Measurements from ENCODE around the gene DEFB127. TPM values are rescaled to one million over a fixed set of nuclear protein-coding genes. Genes with fewer than 3 reads are reported as not detected.
"Not testable (repeated sequence)": the region's sequence is repeated elsewhere in the genome, so short reads cannot be mapped to it uniquely, and the experiment has no call there.

The DEFB127 gene
- polyA plus RNA-seq, 3 donors: not detected

DNA sequence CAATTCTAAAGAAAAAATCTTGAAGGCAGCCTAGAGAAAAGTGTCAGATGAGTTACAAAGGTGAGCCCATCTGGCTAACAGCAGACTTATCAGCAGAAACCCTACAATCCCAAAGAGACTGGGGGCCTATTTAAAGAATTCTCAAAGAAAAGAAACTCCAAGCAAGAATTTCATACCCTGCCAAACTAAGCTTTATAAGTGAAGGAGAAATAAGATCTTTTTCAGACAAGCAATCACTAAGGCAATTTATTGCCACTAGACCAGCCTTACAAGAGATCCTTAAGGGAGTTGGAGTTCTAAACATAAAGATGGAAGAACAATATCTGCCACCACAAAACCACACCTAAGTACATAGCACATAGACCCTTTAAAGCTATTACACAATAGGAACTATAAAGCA lies 39.7 kb upstream of the DEFB127 start:
- H4K20me1 ChIP-seq (ENCODE audit: insufficient read depth, low read length): no peaks in the 10 kb centered on the region
- Mint-ChIP-seq H3K27me3 (ENCODE audit: low read depth in 3 of 3) (peaks cover 4 to 18% (median 17%) of the 10 kb centered on the region in 3 donors), H3K4me1 (no peaks in the 10 kb centered on the region), H3K27ac (no peak overlapping the region), H3K36me3 (no peaks in the 10 kb centered on the region), H3K4me3 (no peak overlapping the region), H3K9me3 (peaks cover 10 to 18% (median 11%) of the 10 kb centered on the region in 7 donors)
- H3K4me1 ChIP-seq (ENCODE audit: control insufficient read depth in 1 of 2, insufficient read depth in 2 of 2, low read length in 2 of 2): no peaks in the 10 kb centered on the region
- no peak overlapping the region for H3K27ac ChIP-seq (ENCODE audit: low read depth in 1 of 2, low read length in 2 of 2)
- peaks cover 11 to 13% of the 10 kb centered on the region in 2 donors for H3K9me3 ChIP-seq (replicated peaks in 1 of 2; ENCODE audit: control insufficient read depth in 1 of 2, insufficient read depth in 1 of 2, low read length in 2 of 2)
- no peak overlapping the region for H2AFZ ChIP-seq (ENCODE audit: insufficient read depth, low read depth, low read length, poor library complexity, severe bottlenecking)
- H3K27me3 ChIP-seq (ENCODE audit: control insufficient read depth in 2 of 2, insufficient read depth in 2 of 2, low read length in 2 of 2): peaks cover 7 to 12% of the 10 kb centered on the region in 2 donors
- H3K36me3 ChIP-seq (replicated peaks in 1 of 2; ENCODE audit: control insufficient read depth in 1 of 2, insufficient read depth in 2 of 2, low read length in 2 of 2): no peaks in the 10 kb centered on the region
- no peaks in the 10 kb centered on the region for H3K79me2 ChIP-seq (ENCODE audit: insufficient read depth, low read length)
- TF ChIP-seq, protein P1, sequence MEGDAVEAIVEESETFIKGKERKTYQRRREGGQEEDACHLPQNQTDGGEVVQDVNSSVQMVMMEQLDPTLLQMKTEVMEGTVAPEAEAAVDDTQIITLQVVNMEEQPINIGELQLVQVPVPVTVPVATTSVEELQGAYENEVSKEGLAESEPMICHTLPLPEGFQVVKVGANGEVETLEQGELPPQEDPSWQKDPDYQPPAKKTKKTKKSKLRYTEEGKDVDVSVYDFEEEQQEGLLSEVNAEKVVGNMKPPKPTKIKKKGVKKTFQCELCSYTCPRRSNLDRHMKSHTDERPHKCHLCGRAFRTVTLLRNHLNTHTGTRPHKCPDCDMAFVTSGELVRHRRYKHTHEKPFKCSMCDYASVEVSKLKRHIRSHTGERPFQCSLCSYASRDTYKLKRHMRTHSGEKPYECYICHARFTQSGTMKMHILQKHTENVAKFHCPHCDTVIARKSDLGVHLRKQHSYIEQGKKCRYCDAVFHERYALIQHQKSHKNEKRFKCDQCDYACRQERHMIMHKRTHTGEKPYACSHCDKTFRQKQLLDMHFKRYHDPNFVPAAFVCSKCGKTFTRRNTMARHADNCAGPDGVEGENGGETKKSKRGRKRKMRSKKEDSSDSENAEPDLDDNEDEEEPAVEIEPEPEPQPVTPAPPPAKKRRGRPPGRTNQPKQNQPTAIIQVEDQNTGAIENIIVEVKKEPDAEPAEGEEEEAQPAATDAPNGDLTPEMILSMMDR (IDR thresholded peaks at IDR 0.05): no peak
- H3K4me2 ChIP-seq (replicated peaks; ENCODE audit: extremely low read depth, low read length, poor library complexity, severe bottlenecking): no peak overlapping the region
- intact Hi-C loops (cut with micrococcal nuclease): no loop called here
- H3K4me3 ChIP-seq (replicated peaks in 1 of 3; ENCODE audit: low read depth in 2 of 3, low read length in 3 of 3): no peak overlapping the region
- no peak for DNase-seq
- no peak overlapping the region for H3K9ac ChIP-seq (ENCODE audit: insufficient read depth, low read length, poor library complexity, severe bottlenecking)

DNA sequence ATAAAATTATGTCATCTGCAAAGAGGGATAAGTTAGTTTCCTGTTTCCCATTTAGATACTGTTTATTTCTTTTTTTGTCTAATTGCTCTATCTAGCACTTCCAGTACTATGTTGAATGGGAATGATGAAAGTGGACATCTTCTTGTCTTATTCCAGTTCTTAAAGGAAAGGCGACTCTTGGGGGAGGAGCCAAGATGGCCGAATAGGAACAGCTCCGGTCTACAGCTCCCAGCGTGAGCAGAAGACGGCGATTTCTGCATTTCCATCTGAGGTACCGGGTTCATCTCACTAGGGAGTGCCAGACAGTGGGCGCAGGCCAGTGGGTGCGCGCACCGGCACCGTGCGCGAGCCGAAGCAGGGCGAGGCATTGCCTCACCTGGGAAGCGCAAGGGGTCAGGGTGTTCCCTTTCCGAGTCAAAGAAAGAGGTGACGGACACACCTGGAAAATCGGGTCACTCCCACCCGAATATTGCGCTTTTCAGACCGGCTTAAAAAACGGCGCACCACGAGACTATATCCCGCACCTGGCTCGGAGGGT lies 27.4 kb upstream of the DEFB127 start:
- H3K4me3 ChIP-seq (replicated peaks in 1 of 3; ENCODE audit: low read depth in 2 of 3, low read length in 3 of 3); H3K4me1 ChIP-seq (ENCODE audit: control insufficient read depth in 1 of 2, insufficient read depth in 2 of 2, low read length in 2 of 2); H3K27me3 ChIP-seq (ENCODE audit: control insufficient read depth in 2 of 2, insufficient read depth in 2 of 2, low read length in 2 of 2); H3K9ac ChIP-seq (ENCODE audit: insufficient read depth, low read length, poor library complexity, severe bottlenecking); intact Hi-C loops (cut with micrococcal nuclease); H3K4me2 ChIP-seq (replicated peaks; ENCODE audit: extremely low read depth, low read length, poor library complexity, severe bottlenecking); H3K9me3 ChIP-seq (replicated peaks in 1 of 2; ENCODE audit: control insufficient read depth in 1 of 2, insufficient read depth in 1 of 2, low read length in 2 of 2); H3K36me3 ChIP-seq (replicated peaks in 1 of 2; ENCODE audit: control insufficient read depth in 1 of 2, insufficient read depth in 2 of 2, low read length in 2 of 2); H3K4me3 Mint-ChIP-seq; H3K36me3 Mint-ChIP-seq; DNase-seq; H3K79me2 ChIP-seq (ENCODE audit: insufficient read depth, low read length); H3K27ac ChIP-seq (ENCODE audit: low read depth in 1 of 2, low read length in 2 of 2); H4K20me1 ChIP-seq (ENCODE audit: insufficient read depth, low read length); H3K4me1 Mint-ChIP-seq; H3K9me3 Mint-ChIP-seq; H2AFZ ChIP-seq (ENCODE audit: insufficient read depth, low read depth, low read length, poor library complexity, severe bottlenecking): not testable (repeated sequence)
- H3K27me3 Mint-ChIP-seq (ENCODE audit: low read depth in 3 of 3): peaks cover 7 to 16% (median 11%) of the 10 kb centered on the region in 3 donors
- peak overlapping the region in 1 of 7 donors; percentile 42 for H3K27ac Mint-ChIP-seq
- WGBS (ENCODE audit: insufficient coverage): 96% methylated on average over 13 of the region's 28 CpGs
